ENCODE results near the gene SLC6A13.

Gene SLC6A13

DNA sequence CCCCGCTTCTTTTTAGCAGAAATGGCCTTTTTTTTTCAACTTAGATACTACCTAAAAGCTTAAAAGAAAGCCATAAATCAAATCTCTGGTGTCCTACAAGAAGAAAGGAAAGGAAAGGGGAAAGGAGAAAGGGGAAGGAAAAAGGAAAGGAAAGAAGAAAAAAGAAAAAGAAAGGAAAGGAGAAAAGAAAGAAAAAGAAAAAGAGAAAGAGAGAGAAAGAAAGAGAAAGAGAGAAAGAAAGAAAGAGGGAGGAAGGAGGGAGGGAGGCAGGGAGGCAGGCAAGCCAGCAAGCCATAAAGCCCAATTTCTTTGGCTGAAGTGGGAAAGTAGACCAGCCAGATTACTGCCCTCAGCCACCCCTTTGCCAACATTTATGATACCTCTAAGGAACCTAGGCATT, 32.5 kb upstream of the SLC6A13 start:
- TF ChIP-seq, protein P1, sequence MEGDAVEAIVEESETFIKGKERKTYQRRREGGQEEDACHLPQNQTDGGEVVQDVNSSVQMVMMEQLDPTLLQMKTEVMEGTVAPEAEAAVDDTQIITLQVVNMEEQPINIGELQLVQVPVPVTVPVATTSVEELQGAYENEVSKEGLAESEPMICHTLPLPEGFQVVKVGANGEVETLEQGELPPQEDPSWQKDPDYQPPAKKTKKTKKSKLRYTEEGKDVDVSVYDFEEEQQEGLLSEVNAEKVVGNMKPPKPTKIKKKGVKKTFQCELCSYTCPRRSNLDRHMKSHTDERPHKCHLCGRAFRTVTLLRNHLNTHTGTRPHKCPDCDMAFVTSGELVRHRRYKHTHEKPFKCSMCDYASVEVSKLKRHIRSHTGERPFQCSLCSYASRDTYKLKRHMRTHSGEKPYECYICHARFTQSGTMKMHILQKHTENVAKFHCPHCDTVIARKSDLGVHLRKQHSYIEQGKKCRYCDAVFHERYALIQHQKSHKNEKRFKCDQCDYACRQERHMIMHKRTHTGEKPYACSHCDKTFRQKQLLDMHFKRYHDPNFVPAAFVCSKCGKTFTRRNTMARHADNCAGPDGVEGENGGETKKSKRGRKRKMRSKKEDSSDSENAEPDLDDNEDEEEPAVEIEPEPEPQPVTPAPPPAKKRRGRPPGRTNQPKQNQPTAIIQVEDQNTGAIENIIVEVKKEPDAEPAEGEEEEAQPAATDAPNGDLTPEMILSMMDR (IDR thresholded peaks at IDR 0.05; ENCODE audit: low read depth, low read length), result no peak
- TF ChIP-seq MYC (IDR thresholded peaks at IDR 0.05; ENCODE audit: low read depth, low read length), result no peak
- no peak for DNase-seq (ENCODE audit: low read depth)
- no peak overlapping the region for H3K4me3 ChIP-seq (ENCODE audit: low read depth, low read length)

DNA sequence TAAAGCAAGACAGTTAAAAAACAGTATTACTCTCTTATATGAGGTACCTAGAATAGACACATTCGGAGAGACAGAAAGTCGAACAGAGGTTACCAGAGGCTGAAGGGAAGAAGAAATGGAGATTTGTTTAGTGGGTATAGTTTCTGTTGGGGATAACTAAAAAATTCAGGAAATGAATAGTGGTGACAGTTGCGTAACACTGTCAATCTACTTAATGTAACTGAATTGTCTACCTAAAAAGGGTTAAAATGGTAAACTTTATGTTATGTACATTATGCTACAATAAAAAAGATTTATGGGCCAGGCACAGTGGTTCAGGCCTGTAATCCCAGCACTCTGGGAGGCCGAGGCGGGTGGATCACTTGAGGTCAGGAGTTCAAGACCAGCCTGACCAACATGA, 30.6 kb upstream of the SLC6A13 start:
- TF ChIP-seq MYC (IDR thresholded peaks at IDR 0.05; ENCODE audit: low read depth, low read length) (no peak), POLR2A (IDR thresholded peaks at IDR 0.05; ENCODE audit: extremely low read depth, insufficient read length) (no peak)
- TF ChIP-seq, protein P2, sequence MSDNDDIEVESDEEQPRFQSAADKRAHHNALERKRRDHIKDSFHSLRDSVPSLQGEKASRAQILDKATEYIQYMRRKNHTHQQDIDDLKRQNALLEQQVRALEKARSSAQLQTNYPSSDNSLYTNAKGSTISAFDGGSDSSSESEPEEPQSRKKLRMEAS (IDR thresholded peaks at IDR 0.05; ENCODE audit: low read depth, low read length), result no peak
- TF ChIP-seq, protein P1 (IDR thresholded peaks at IDR 0.05; ENCODE audit: low read depth, low read length), result no peak
- peak; percentile 28 for DNase-seq (ENCODE audit: low read depth)
- H3K4me3 ChIP-seq (ENCODE audit: low read depth, low read length), result no peak overlapping the region

DNA sequence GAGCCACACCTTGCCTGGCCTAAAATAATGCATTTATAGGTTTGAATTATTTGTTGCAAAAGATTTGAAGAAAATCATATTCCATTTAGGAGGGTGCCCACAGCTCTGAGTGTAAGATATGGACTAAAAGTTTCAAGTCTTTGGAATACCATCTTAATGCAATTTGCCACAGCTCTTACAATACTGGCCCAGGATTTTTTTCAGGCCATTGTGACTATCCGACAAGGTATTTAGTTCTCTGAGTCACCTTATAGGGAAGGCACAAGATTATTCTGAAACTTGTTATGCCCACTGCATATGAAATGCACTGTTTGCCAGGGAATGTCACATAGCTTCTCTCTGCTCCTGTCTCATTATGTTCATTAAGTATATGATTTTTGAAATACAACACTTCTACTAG, 29.6 kb upstream of the SLC6A13 start:
- TF ChIP-seq, protein P2 (IDR thresholded peaks at IDR 0.05; ENCODE audit: low read depth, low read length), result no peak
- no peak for TF ChIP-seq MYC (IDR thresholded peaks at IDR 0.05; ENCODE audit: low read depth, low read length)
- no peak for TF ChIP-seq POLR2A (IDR thresholded peaks at IDR 0.05; ENCODE audit: extremely low read depth, insufficient read length)
- TF ChIP-seq, protein P1 (IDR thresholded peaks at IDR 0.05; ENCODE audit: low read depth, low read length), result no peak
- no peak for DNase-seq (ENCODE audit: low read depth)
- no peak overlapping the region for H3K4me3 ChIP-seq (ENCODE audit: low read depth, low read length)

- no peak for DNase-seq (ENCODE audit: low read depth)
- H3K4me3 ChIP-seq (ENCODE audit: low read depth, low read length), result no peak overlapping the region
- TF ChIP-seq POLR2A (IDR thresholded peaks at IDR 0.05; ENCODE audit: extremely low read depth, insufficient read length), result no peak
- TF ChIP-seq, protein P1 (IDR thresholded peaks at IDR 0.05; ENCODE audit: low read depth, low read length), result no peak
- no peak for TF ChIP-seq MYC (IDR thresholded peaks at IDR 0.05; ENCODE audit: low read depth, low read length)
- TF ChIP-seq, protein P2 (IDR thresholded peaks at IDR 0.05; ENCODE audit: low read depth, low read length), result no peak
These were observed 28.6 kb upstream of the SLC6A13 start for GRCh38 chr12:291153-291723.

DNA sequence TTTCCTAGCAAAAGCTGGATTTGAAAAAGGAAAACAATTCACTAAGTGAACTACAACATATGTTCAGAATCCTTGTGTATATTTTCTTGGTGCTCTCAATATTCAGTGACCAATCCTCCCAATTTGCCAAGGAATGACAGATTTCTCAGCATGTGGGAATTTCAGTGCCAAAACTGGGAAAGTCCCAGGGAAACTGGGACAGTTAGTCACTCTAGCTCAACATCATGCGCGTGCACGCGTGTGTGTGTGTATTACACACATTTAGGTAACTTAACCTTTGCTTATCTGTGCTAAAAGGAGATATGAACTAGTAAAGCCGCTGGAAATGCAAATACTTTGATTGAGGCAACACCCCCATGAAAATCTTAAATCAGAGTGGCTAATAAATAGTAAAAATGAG, 26.1 kb upstream of the SLC6A13 start:
- DNase-seq (ENCODE audit: low read depth), result no peak
- TF ChIP-seq MYC (IDR thresholded peaks at IDR 0.05; ENCODE audit: low read depth, low read length) (no peak), POLR2A (IDR thresholded peaks at IDR 0.05; ENCODE audit: extremely low read depth, insufficient read length) (no peak)
- TF ChIP-seq, protein P2 (IDR thresholded peaks at IDR 0.05; ENCODE audit: low read depth, low read length), result no peak
- TF ChIP-seq, protein P1 (IDR thresholded peaks at IDR 0.05; ENCODE audit: low read depth, low read length), result no peak
- no peak overlapping the region for H3K4me3 ChIP-seq (ENCODE audit: low read depth, low read length)
